HepG2 (cell line): ENCODE data around the gene GALNT10. TPM values are rescaled to one million over a fixed set of nuclear protein-coding genes. Genes with fewer than 3 reads are reported as not detected.

Source experiments
- ESRRA ChIP-seq: sonication (generic); formaldehyde crosslinking; IDR thresholded peaks from 2 replicates; pipeline ENCODE4 v1.5.1; 2020; ENCODE audit warnings: mild to moderate bottlenecking, low read depth, missing genetic modification reagents
- FOSL1 ChIP-seq: sonication (generic); formaldehyde crosslinking; IDR thresholded peaks from 2 replicates; pipeline ENCODE4 v1.9.0; 2021; ENCODE audit warnings: missing genetic modification reagents, borderline replicate concordance
- GATAD1 ChIP-seq: IDR thresholded peaks from 2 replicates; pipeline ENCODE4 v1.6.1; 2016; ENCODE audit warnings: missing genetic modification reagents, missing compliant biosample characterization
- POLR2AphosphoS2 ChIP-seq: IDR thresholded peaks from 2 replicates; pipeline ENCODE4 v1.6.1; 2011; ENCODE audit warnings: low read depth, low read length, improper control_type of control experiment
- PRDM15 ChIP-seq: sonication (generic); formaldehyde crosslinking; IDR thresholded peaks from 2 replicates; pipeline ENCODE4 v1.4.0; 2020; ENCODE audit warnings: missing genetic modification reagents
- PRMT3 ChIP-seq: sonication (generic); formaldehyde crosslinking; IDR thresholded peaks from 2 replicates; pipeline ENCODE4 v1.8.1; 2022; ENCODE audit warnings: low read depth, mild to moderate bottlenecking, moderate library complexity, missing genetic modification reagents, borderline replicate concordance
- SIX1 ChIP-seq: sonication (generic); formaldehyde crosslinking; IDR thresholded peaks from 2 replicates; pipeline ENCODE4 v1.4.0; 2020; ENCODE audit warnings: missing genetic modification reagents, borderline replicate concordance
- ZNF253 ChIP-seq: sonication (generic); formaldehyde crosslinking; IDR thresholded peaks from 2 replicates; pipeline ENCODE4 v1.8.0; 2022; ENCODE audit warnings: mild to moderate bottlenecking, missing genetic modification reagents, borderline replicate concordance
- polyA plus RNA-seq, 8 experiments: library from polyadenylated mRNA; depleted of rRNA in 3 of 8; stranded (reverse) in 7 of 8; unstranded in 1 of 8; fragments of >200 nt; fragmentation: Illumina TruSeq in 4 of 8; extraction: Trizol in 4 of 8; gene quantifications; 2 replicates each; pipeline versions ENCODE4 v1.2.1 to v1.2.3, GENCODE V29; 2011 to 2016; ENCODE audit warnings: low read depth in 4 of 8, missing spikeins in 1 of 8, mixed read lengths in 1 of 8; ENCODE audit not compliant: insufficient read depth in 1 of 8
- total RNA-seq, 5 experiments: library from RNA; depleted of rRNA; stranded (reverse); fragments of >200 nt; fragmentation: Illumina TruSeq; extraction: Trizol; gene quantifications; 2 replicates each; pipeline ENCODE4 v1.2.3, GENCODE V29; 2016; ENCODE audit warnings: low read depth in 1 of 5
- TF ChIP-seq, protein P1 (sequence below): sonication (generic); formaldehyde crosslinking; IDR thresholded peaks from 2 replicates; pipeline ENCODE4 v1.5.0; 2020; ENCODE audit warnings: mild to moderate bottlenecking, missing genetic modification reagents, borderline replicate concordance
- TF ChIP-seq, protein P2 (sequence below): sonication (generic); formaldehyde crosslinking; IDR thresholded peaks from 2 replicates; pipeline ENCODE4 v1.5.0; 2020; ENCODE audit warnings: missing genetic modification reagents
- TF ChIP-seq, protein P3 (sequence below): sonication (generic); formaldehyde crosslinking; IDR thresholded peaks from 2 replicates; pipeline ENCODE4 v1.4.0; 2020; ENCODE audit warnings: mild to moderate bottlenecking, missing genetic modification reagents

GALNT10 gene
- total and polyA plus RNA-seq, 2 of the 13 experiments (the other 11 are each of a cell fraction or from before 2014, with no cell fraction given): 8.1 to 11.2 TPM

GRCh38 chr5:154189819-154190594, 526 bp upstream of the GALNT10 start (continued):
- TF ChIP-seq PRDM15 (CRISPR knock-in tag) (peak; percentile 93), SIX1 (CRISPR knock-in tag) (no peak), ZNF253 (CRISPR knock-in tag) (no peak), FOSL1 (no peak), ESRRA (CRISPR knock-in tag) (no peak), GATAD1 (0 out of 2 replicates have a peak, but pooled peaks have one; percentile 22), PRMT3 (CRISPR knock-in tag) (no peak), POLR2AphosphoS2 (no peak)
- TF ChIP-seq, protein P1, sequence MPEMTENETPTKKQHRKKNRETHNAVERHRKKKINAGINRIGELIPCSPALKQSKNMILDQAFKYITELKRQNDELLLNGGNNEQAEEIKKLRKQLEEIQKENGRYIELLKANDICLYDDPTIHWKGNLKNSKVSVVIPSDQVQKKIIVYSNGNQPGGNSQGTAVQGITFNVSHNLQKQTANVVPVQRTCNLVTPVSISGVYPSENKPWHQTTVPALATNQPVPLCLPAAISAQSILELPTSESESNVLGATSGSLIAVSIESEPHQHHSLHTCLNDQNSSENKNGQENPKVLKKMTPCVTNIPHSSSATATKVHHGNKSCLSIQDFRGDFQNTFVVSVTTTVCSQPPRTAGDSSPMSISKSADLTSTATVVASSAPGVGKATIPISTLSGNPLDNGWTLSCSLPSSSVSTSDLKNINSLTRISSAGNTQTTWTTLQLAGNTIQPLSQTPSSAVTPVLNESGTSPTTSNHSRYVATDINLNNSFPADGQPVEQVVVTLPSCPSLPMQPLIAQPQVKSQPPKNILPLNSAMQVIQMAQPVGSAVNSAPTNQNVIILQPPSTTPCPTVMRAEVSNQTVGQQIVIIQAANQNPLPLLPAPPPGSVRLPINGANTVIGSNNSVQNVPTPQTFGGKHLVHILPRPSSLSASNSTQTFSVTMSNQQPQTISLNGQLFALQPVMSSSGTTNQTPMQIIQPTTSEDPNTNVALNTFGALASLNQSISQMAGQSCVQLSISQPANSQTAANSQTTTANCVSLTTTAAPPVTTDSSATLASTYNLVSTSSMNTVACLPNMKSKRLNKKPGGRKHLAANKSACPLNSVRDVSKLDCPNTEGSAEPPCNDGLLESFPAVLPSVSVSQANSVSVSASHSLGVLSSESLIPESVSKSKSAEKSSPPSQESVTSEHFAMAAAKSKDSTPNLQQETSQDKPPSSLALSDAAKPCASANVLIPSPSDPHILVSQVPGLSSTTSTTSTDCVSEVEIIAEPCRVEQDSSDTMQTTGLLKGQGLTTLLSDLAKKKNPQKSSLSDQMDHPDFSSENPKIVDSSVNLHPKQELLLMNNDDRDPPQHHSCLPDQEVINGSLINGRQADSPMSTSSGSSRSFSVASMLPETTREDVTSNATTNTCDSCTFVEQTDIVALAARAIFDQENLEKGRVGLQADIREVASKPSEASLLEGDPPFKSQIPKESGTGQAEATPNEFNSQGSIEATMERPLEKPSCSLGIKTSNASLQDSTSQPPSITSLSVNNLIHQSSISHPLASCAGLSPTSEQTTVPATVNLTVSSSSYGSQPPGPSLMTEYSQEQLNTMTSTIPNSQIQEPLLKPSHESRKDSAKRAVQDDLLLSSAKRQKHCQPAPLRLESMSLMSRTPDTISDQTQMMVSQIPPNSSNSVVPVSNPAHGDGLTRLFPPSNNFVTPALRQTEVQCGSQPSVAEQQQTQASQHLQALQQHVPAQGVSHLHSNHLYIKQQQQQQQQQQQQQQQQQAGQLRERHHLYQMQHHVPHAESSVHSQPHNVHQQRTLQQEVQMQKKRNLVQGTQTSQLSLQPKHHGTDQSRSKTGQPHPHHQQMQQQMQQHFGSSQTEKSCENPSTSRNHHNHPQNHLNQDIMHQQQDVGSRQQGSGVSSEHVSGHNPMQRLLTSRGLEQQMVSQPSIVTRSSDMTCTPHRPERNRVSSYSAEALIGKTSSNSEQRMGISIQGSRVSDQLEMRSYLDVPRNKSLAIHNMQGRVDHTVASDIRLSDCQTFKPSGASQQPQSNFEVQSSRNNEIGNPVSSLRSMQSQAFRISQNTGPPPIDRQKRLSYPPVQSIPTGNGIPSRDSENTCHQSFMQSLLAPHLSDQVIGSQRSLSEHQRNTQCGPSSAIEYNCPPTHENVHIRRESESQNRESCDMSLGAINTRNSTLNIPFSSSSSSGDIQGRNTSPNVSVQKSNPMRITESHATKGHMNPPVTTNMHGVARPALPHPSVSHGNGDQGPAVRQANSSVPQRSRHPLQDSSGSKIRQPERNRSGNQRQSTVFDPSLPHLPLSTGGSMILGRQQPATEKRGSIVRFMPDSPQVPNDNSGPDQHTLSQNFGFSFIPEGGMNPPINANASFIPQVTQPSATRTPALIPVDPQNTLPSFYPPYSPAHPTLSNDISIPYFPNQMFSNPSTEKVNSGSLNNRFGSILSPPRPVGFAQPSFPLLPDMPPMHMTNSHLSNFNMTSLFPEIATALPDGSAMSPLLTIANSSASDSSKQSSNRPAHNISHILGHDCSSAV (CRISPR knock-in tag): no peak
- TF ChIP-seq, protein P2, sequence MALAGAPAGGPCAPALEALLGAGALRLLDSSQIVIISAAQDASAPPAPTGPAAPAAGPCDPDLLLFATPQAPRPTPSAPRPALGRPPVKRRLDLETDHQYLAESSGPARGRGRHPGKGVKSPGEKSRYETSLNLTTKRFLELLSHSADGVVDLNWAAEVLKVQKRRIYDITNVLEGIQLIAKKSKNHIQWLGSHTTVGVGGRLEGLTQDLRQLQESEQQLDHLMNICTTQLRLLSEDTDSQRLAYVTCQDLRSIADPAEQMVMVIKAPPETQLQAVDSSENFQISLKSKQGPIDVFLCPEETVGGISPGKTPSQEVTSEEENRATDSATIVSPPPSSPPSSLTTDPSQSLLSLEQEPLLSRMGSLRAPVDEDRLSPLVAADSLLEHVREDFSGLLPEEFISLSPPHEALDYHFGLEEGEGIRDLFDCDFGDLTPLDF (CRISPR knock-in tag): no peak
- TF ChIP-seq, protein P3, sequence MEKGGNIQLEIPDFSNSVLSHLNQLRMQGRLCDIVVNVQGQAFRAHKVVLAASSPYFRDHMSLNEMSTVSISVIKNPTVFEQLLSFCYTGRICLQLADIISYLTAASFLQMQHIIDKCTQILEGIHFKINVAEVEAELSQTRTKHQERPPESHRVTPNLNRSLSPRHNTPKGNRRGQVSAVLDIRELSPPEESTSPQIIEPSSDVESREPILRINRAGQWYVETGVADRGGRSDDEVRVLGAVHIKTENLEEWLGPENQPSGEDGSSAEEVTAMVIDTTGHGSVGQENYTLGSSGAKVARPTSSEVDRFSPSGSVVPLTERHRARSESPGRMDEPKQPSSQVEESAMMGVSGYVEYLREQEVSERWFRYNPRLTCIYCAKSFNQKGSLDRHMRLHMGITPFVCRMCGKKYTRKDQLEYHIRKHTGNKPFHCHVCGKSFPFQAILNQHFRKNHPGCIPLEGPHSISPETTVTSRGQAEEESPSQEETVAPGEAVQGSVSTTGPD (CRISPR knock-in tag): no peak
